Gastrocnemius medialis (tissue), 4 donors: ENCODE results near the gene PPDPF.

Experiments
- CTCF ChIP-seq, 5 experiments: fragments of 450-650 bp in 3 of 5; fragments of 200-600 bp in 2 of 5; sonication (generic) in 2 of 5; IDR thresholded peaks in 4 of 5; conservative IDR thresholded peaks in 1 of 5; 1 replicate in 4 of 5; 2 replicates in 1 of 5; pipeline ENCODE4 v1.5.1; 2016 to 2019; ENCODE audit warnings: antibody characterized with exemption in 5 of 5, mild to moderate bottlenecking in 3 of 5, moderate library complexity in 3 of 5
- POLR2A ChIP-seq, 2 donors: fragments of 450-650 bp; IDR thresholded peaks; one replicate each; pipeline ENCODE4 v1.6.1; 2017; ENCODE audit warnings: antibody characterized with exemption in 2 of 2, mild to moderate bottlenecking in 2 of 2, moderate library complexity in 2 of 2

- TF ChIP-seq CTCF (IDR thresholded peaks at IDR 0.05 in 4 of 5, conservative IDR thresholded peaks at IDR 0.05 in 1 of 5) (no peak), POLR2A (IDR thresholded peaks at IDR 0.05) (no peak)
Measured at GRCh38 chr20:63505723-63506122, 14.8 kb upstream of the PPDPF start.
